Spleen (tissue), 7 donors: Measurements from ENCODE around the gene DIO3.

Experiments
- CTCF ChIP-seq, 11 experiments: fragments of 200-600 bp in 7 of 11; fragments of 450-650 bp in 4 of 11; sonication (generic) in 4 of 11; IDR thresholded peaks in 8 of 11; conservative IDR thresholded peaks in 3 of 11; 1 replicate in 7 of 11; 2 replicates in 4 of 11; pipeline versions ENCODE4 v1.4.0 to v1.8.0; 2016 to 2021; ENCODE audit warnings: antibody characterized with exemption in 11 of 11, inconsistent platforms in 4 of 11, mild to moderate bottlenecking in 1 of 11
- POLR2A ChIP-seq, 3 donors: fragments of 450-650 bp; IDR thresholded peaks; one replicate each; pipeline ENCODE4 v1.5.1; 2017; ENCODE audit warnings: antibody characterized with exemption in 3 of 3, mild to moderate bottlenecking in 1 of 3
- POLR2AphosphoS5 ChIP-seq, 3 donors: sonication (generic); formaldehyde crosslinking; IDR thresholded peaks; one replicate each; pipeline ENCODE4 v1.5.1; 2017; ENCODE audit warnings: antibody characterized with exemption in 3 of 3
- donor health status: DM: no; HTN: no; CAD: no; lungs with moderate emphysema.
- donor health status: DM: no; HTN: no; CAD: no.
- donor health status: DM: no; HTN: no; CAD: no.

- TF ChIP-seq CTCF (IDR thresholded peaks at IDR 0.05 in 8 of 11, conservative IDR thresholded peaks at IDR 0.05 in 3 of 11) (no peak), POLR2A (IDR thresholded peaks at IDR 0.05) (no peak), POLR2AphosphoS5 (IDR thresholded peaks at IDR 0.05) (no peak)
These were observed 34.8 kb downstream of the DIO3 start for GRCh38 chr14:101595887-101596721.
